GM19099 (cell line): Measurements from ENCODE around the gene GPR142.

Source experiments
- POLR2A ChIP-seq: IDR thresholded peaks from 3 replicates; pipeline ENCODE4 v1.6.1; 2011; ENCODE audit warnings: low read depth; ENCODE audit not compliant: insufficient read length; ENCODE audit errors: extremely low read depth

Gene GPR142

GRCh38 chr17:74356646-74357465 is 10.4 kb upstream of the GPR142 start:
- TF ChIP-seq POLR2A: no peak

- no peak for TF ChIP-seq POLR2A
These were observed 9.9 kb upstream of the GPR142 start for GRCh38 chr17:74357466-74357809.

- TF ChIP-seq POLR2A: no peak
These were observed 8.6 kb upstream of the GPR142 start for GRCh38 chr17:74358697-74359096.

- TF ChIP-seq POLR2A: no peak
These were observed 7.4 kb upstream of the GPR142 start for GRCh38 chr17:74359916-74360315.

GRCh38 chr17:74360899-74361229 is 6.4 kb upstream of the GPR142 start:
- TF ChIP-seq POLR2A: no peak

GRCh38 chr17:74361230-74362068 is 5.9 kb upstream of the GPR142 start, which contains the start of gene BTBD17:
TSS of gene BTBD17 (minus strand) at chr17:74361868. CDS start at chr17:74361819, 49 bp downstream.
- TF ChIP-seq POLR2A: no peak

GRCh38 chr17:74362069-74362405 is 5.3 kb upstream of the GPR142 start:
- TF ChIP-seq POLR2A: no peak

GRCh38 chr17:74362810-74363498 is 4.4 kb upstream of the GPR142 start:
- TF ChIP-seq POLR2A: no peak

- no peak for TF ChIP-seq POLR2A
These were observed 1.2 kb downstream of the GPR142 start for GRCh38 chr17:74368341-74369081.

- no peak for TF ChIP-seq POLR2A
These were observed 1.9 kb downstream of the GPR142 start for GRCh38 chr17:74369221-74369620.

GRCh38 chr17:74369665-74370490 is 2.6 kb downstream of the GPR142 start:
- TF ChIP-seq POLR2A: no peak

GRCh38 chr17:74371653-74372147 is 4.4 kb downstream of the GPR142 start:
- TF ChIP-seq POLR2A: no peak

- no peak for TF ChIP-seq POLR2A
These were observed 5.1 kb downstream of the GPR142 start for GRCh38 chr17:74372426-74372825.
